ENCODE measurements around the gene TMIGD2. TPM values are rescaled to one million over a fixed set of nuclear protein-coding genes. Genes with fewer than 3 reads are reported as not detected.

The TMIGD2 gene
- total RNA-seq, 2 donors from 2014 or later = 1.8 TPM; not detected in 1

DNA sequence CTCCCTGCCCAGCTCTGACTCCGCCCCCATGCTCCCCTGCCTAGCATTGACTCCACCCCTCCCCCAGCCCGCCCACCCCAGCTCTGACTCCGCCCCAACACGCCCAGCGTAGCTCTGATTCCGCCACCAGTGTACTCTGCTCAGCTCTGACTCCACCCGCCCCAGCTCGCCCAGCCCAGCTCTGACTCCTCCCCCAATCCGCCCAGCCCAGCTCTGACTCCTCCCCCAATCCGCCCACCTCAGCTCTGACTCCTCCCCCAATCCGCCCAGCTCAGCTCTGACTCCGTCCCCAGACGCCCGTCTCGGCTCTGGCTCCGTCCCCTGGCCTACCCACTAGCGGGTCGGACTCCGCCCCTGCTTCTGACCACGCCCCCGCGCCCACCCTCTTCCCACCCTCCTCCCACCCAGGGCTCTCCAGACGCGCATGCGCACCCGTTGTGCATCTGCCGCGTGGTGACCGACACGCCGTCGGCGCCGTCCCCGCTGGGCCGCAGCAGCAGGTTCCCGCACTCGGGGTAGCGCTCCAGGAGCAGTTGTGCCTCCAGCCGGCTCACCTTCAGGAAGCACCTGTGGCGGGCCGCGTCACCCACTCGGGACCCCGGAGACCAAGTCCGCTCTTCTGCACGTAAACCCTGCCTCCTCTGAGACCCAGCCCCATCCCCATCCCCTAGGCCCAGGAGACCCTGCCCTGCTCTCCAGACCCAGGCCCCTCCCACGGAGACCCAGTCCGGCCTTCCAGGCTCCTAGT lies 26.2 kb upstream of the TMIGD2 start:
- Histone ChIP-seq H3K36me3 (no peaks in the 10 kb centered on the region), H3K4me1 (ENCODE audit: control insufficient read depth in 1 of 2, low read depth in 2 of 2) (peaks cover 10 to 18% of the 10 kb centered on the region in 2 donors), H3K27ac (no peak overlapping the region), H3K4me3 (peak overlapping the region; percentile 75), H3K27me3 (replicated peaks; ENCODE audit: insufficient read depth) (no peaks in the 10 kb centered on the region), H3K9me3 (no peaks in the 10 kb centered on the region)
- DNase-seq (ENCODE audit: low spot score) = no peak
- peak; percentile 63 for ATAC-seq (ENCODE audit: insufficient number of reproducible peaks, low FRiP score, low read depth)
- TF ChIP-seq, protein P1, sequence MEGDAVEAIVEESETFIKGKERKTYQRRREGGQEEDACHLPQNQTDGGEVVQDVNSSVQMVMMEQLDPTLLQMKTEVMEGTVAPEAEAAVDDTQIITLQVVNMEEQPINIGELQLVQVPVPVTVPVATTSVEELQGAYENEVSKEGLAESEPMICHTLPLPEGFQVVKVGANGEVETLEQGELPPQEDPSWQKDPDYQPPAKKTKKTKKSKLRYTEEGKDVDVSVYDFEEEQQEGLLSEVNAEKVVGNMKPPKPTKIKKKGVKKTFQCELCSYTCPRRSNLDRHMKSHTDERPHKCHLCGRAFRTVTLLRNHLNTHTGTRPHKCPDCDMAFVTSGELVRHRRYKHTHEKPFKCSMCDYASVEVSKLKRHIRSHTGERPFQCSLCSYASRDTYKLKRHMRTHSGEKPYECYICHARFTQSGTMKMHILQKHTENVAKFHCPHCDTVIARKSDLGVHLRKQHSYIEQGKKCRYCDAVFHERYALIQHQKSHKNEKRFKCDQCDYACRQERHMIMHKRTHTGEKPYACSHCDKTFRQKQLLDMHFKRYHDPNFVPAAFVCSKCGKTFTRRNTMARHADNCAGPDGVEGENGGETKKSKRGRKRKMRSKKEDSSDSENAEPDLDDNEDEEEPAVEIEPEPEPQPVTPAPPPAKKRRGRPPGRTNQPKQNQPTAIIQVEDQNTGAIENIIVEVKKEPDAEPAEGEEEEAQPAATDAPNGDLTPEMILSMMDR (IDR thresholded peaks at IDR 0.05) = no peak

DNA sequence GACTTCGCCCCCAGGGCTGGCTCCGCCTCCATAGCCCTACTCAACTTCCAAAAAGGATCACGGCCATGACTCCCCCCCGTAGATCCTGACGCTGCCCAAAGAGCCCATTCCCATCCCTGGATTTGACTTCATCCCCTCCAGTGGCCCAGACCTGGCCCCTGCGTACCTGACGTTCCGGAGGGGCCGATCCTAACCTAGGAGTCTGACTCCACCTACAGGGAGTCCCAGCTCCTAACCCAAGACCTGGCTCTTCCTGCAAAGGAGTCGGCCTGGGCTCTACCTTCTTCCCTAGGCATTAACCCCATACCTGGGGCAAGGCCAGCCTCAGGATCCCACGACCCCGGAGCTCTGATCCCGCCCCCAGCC lies 25.7 kb upstream of the TMIGD2 start:
- TF ChIP-seq, protein P1 (IDR thresholded peaks at IDR 0.05) = no peak
- H3K4me1 ChIP-seq (ENCODE audit: control insufficient read depth in 1 of 2, low read depth in 2 of 2) = peaks cover 10 to 18% of the 10 kb centered on the region in 2 donors
- H3K4me3 ChIP-seq = peak overlapping the region; percentile 75

DNA sequence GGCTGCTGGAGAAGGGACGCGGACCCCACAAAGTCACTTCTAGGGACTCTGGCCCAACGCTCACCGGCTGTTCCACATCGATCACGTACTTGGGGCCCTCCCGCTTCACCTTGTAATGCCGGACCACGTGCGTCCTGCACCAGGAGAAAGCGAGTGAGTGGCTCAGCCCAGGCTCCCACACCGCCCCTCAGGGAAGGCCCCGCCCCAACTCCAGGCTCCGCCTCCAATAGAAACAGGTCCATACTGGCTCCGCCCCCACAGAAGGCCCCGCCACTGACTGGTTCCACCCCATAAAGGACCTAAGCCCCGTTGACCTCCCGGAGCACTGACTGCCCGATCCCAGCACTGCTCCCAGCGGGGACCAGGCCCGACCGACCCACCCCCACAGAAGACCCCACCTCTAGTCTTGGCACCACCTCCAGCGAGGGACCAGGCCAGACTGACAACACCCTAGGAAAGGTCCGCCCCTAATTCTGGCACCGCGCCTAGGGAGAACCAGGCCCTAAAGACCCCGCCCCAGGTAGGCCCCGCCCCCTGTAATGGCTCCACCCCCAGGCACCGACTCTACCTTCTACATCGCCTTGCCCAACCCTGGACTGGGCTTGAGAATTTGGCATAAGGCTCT lies 25.2 kb upstream of the TMIGD2 start:
- DNase-seq (ENCODE audit: low spot score) (no peak), ATAC-seq (ENCODE audit: insufficient number of reproducible peaks, low FRiP score, low read depth) (peak; percentile 6)
- TF ChIP-seq, protein P1 (IDR thresholded peaks at IDR 0.05) = no peak
- peak overlapping the region; percentile 75 for H3K4me3 ChIP-seq
- no peaks in the 10 kb centered on the region for H3K36me3 ChIP-seq
- H3K27ac ChIP-seq = peak overlapping the region in 1 of 2 donors; percentile 17
- peaks cover 10 to 18% of the 10 kb centered on the region in 2 donors for H3K4me1 ChIP-seq (ENCODE audit: control insufficient read depth in 1 of 2, low read depth in 2 of 2)
- no peaks in the 10 kb centered on the region for H3K9me3 ChIP-seq
- H3K27me3 ChIP-seq (replicated peaks; ENCODE audit: insufficient read depth) = no peaks in the 10 kb centered on the region

More for the DNA sequence above, 25.7 kb upstream of the TMIGD2 start:
- ATAC-seq (ENCODE audit: insufficient number of reproducible peaks, low FRiP score, low read depth) (peak; percentile 1), DNase-seq (ENCODE audit: low spot score) (no peak)
- Histone ChIP-seq H3K9me3 (no peaks in the 10 kb centered on the region), H3K27ac (peak overlapping the region in 1 of 2 donors; percentile 17), H3K36me3 (no peaks in the 10 kb centered on the region), H3K27me3 (replicated peaks; ENCODE audit: insufficient read depth) (no peaks in the 10 kb centered on the region)

DNA sequence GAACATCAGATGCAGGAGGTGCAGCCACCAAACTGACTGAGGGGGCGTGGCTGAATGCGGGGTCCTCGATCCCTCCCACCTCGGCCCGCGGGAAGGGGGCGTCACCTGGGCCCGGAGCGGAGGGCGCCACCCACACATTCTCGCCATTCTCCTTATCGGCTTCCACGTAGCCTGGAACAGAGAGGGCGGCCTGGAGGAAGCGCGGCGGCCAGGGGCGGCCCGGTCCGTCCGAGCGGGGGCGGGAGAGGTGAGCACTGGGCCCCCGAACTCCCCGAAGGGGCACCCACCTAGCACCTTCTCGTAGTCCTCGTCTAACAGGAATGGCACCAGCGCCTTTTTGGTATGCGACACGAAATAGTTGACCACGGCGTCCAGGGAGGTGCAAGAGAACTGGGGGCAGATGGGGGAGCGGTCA lies 24.7 kb upstream of the TMIGD2 start:
- no peak for ATAC-seq (ENCODE audit: insufficient number of reproducible peaks, low FRiP score, low read depth)
- Histone ChIP-seq H3K36me3 (no peaks in the 10 kb centered on the region), H3K9me3 (no peaks in the 10 kb centered on the region), H3K4me1 (ENCODE audit: control insufficient read depth in 1 of 2, low read depth in 2 of 2) (peaks cover 10 to 18% of the 10 kb centered on the region in 2 donors), H3K27me3 (replicated peaks; ENCODE audit: insufficient read depth) (no peaks in the 10 kb centered on the region), H3K27ac (no peak overlapping the region), H3K4me3 (peak overlapping the region; percentile 75)
- TF ChIP-seq, protein P1 (IDR thresholded peaks at IDR 0.05) = no peak
- DNase-seq (ENCODE audit: low spot score) = no peak

DNA sequence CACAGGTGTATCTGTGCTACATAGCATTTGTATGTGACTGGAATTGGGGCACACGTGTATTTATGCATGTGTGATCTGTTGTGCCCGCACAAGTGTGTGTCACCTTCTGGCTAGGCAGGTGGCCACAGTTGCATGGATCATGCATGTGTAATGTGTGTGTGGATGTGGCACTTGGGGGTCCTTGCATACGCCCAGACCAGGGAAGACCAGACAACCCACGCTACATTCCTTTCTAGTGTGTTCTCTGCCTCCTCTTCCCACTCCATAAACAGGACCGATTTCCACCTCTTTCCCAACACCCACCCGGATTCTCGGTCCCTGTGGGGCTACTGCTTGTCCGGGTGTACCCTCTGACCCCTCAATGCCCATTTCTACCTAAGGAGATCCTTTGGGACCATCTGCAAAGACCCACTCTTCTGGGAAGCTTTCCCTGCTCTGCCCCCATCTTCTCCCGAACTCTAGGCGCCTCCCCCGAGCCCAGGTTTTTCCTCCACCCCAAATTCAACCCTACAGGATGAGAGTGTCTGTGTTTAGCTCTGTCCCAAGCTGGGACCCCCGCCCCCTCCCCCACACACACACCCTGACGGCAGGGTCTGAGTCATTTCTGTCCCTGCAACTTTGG lies 24.1 kb upstream of the TMIGD2 start:
- H3K9me3 ChIP-seq = no peaks in the 10 kb centered on the region
- H3K4me1 ChIP-seq (ENCODE audit: control insufficient read depth in 1 of 2, low read depth in 2 of 2) = peaks cover 10 to 18% of the 10 kb centered on the region in 2 donors
- no peak for ATAC-seq (ENCODE audit: insufficient number of reproducible peaks, low FRiP score, low read depth)
- no peaks in the 10 kb centered on the region for H3K36me3 ChIP-seq
- no peak overlapping the region for H3K27ac ChIP-seq
- DNase-seq (ENCODE audit: low spot score) = no peak
- TF ChIP-seq, protein P1 (IDR thresholded peaks at IDR 0.05) = no peak
- H3K27me3 ChIP-seq (replicated peaks; ENCODE audit: insufficient read depth) = no peaks in the 10 kb centered on the region
- no peak overlapping the region for H3K4me3 ChIP-seq

All from thoracic aorta (tissue), 2 donors.